ENCODE measurements around the gene ZNF737. TPM values are rescaled to one million over a fixed set of nuclear protein-coding genes. Genes with fewer than 3 reads are reported as not detected.

ZNF737 gene
- total RNA-seq, result 3.6 and 11.6 TPM in 2 replicates

DNA sequence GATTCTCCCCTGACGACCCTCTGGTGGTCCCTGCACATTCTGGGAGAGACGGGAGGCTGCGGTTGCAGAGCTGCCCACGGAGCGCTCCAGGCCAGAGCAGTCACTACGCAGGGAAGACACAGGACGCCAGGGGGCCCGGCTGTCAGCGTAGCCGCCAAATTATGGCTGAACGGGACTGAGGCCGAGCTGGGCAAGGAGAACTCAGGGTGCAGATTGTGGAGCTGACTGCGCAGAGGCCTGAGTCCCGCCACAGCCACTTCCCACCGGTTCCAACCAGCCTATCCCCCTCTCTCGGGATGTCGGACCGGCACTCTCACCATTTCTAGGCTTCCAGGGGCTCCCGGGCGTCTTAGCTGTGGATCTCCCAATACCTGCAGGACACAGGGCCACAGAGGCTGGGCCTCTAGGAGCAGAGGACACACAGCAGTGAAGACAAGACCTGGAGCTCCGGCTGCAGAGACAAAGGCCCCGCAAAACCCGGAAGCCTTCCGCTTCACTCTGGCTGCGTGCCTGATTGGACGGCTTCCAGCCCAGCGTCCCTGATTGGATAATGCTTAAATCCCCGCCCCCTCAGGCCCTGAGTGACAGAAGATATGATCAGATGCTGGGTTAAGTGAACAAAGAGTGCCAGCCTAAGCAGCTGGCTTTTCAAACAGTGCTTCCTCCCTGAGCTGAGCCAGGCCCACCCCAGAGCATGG is at the start of gene ZNF737:
ZNF737 (minus strand) TSS at position 461 of the 698 bp plus-strand sequence; CDS start at position 320, 141 bp downstream.

Other genes with a start within 250 kb of the ZNF737 start
- gene ZNF626, start 95.8 kb upstream of the ZNF737 start, total RNA-seq, result 5.0 and 10.3 TPM in 2 replicates
- gene ZNF66, start 210.5 kb upstream of the ZNF737 start, total RNA-seq, result 2.1 and 5.3 TPM in 2 replicates